GM19463 (cell line): ENCODE results near the gene VSTM2A.
A peak's percentile ranks its signal among the peaks of the same experiment; 100 is the strongest.

ENCODE experiments used
- ATAC-seq: cut with Tn5 transposase; IDR thresholded peaks from one replicate; pipeline ENCODE4 v1.9.1; 2021; ENCODE audit warnings: mild to moderate bottlenecking, moderate library complexity; ENCODE audit not compliant: unreplicated experiment

VSTM2A gene

DNA sequence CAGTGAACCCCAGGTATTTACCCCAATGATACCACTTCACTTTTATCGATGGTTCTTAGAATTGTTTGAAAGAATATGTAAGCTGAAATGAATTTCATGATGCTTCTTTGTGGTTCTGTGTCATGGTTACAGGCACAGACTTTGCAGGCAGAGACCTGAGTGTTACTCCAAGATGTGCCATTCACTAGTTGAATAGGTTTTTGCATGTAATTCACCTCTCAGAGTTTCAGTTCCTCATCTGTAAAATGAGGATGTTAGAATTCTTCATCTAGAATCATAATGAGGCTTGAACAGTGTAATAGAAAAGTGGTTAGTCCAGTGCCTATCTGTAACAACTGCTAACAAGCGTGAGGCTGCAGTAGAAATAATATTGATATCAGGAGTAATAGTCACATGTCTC, 54.6 kb downstream of the VSTM2A start:
- ATAC-seq = peak; percentile 95

DNA sequence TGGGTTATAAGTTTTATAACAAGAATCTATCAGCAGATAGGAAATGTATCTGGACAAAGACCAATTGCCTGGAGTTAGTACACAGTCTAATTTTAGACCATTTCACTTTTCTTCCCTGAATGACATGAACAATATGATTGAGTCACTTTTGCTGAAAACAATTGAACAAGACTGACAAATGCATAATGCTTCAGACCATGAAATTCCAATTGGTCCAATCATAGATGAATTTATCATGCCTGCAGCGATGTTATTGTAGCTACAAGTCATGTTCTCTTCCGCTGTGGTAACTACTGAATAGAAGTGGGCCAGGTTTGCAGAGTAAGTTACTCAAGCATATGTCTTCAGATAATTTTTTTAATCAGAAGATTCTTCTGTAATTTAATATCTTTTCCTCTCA, 73.4 kb downstream of the VSTM2A start:
- ATAC-seq = no peak
